Spleen (tissue), 7 donors: ENCODE measurements around the gene DYRK1A.

Source experiments
- CTCF ChIP-seq, 11 experiments: fragments of 200-600 bp in 7 of 11; fragments of 450-650 bp in 4 of 11; sonication (generic) in 4 of 11; IDR thresholded peaks in 8 of 11; conservative IDR thresholded peaks in 3 of 11; 1 replicate in 7 of 11; 2 replicates in 4 of 11; pipeline versions ENCODE4 v1.4.0 to v1.8.0; 2016 to 2021; ENCODE audit warnings: antibody characterized with exemption in 11 of 11, inconsistent platforms in 4 of 11, mild to moderate bottlenecking in 1 of 11
- POLR2A ChIP-seq, 3 donors: fragments of 450-650 bp; IDR thresholded peaks; one replicate each; pipeline ENCODE4 v1.5.1; 2017; ENCODE audit warnings: antibody characterized with exemption in 3 of 3, mild to moderate bottlenecking in 1 of 3
- donor health status: DM: no; HTN: no; CAD: no; lungs with moderate emphysema.
- donor health status: DM: no; HTN: no; CAD: no.
- donor health status: DM: no; HTN: no; CAD: no.

GRCh38 chr21:37381883-37382585 is 15.5 kb downstream of the DYRK1A start:
- TF ChIP-seq CTCF (IDR thresholded peaks at IDR 0.05 in 8 of 11, conservative IDR thresholded peaks at IDR 0.05 in 3 of 11) = no peak
- TF ChIP-seq POLR2A (IDR thresholded peaks at IDR 0.05) = no peak
